HUES48 (cell line): ENCODE measurements around the gene TTYH2.
"Not testable (repeated sequence)": the region's sequence is repeated elsewhere in the genome, so short reads cannot be mapped to it uniquely, and the experiment has no call there.

Source experiments
- H3K27ac ChIP-seq: one replicate; pipeline ENCODE4 v1.7.0; 2013; ENCODE audit warnings: low read depth, low read length, inconsistent platforms
- H3K27me3 ChIP-seq: 2 replicates; pipeline ENCODE4 v1.6.1; 2013; ENCODE audit warnings: mild to moderate bottlenecking, low read length; ENCODE audit not compliant: control insufficient read depth, insufficient read depth
- H3K36me3 ChIP-seq: 2 replicates; pipeline ENCODE4 v1.6.1; 2013; ENCODE audit warnings: low read length; ENCODE audit not compliant: control insufficient read depth, insufficient read depth
- H3K4me1 ChIP-seq: 2 replicates; pipeline ENCODE4 v1.6.1; 2013; ENCODE audit warnings: mild to moderate bottlenecking, low read length; ENCODE audit not compliant: control insufficient read depth, insufficient read depth
- H3K4me3 ChIP-seq: 2 replicates; pipeline ENCODE4 v1.5.1; 2013; ENCODE audit warnings: mild to moderate bottlenecking, low read depth, low read length
- H3K9ac ChIP-seq: 2 replicates; pipeline ENCODE4 v1.6.1; 2013; ENCODE audit warnings: mild to moderate bottlenecking, low read depth, low read length, moderate library complexity
- H3K9me3 ChIP-seq: 2 replicates; pipeline ENCODE4 v1.6.1; 2013; ENCODE audit warnings: low read length; ENCODE audit not compliant: control insufficient read depth, insufficient read depth

TTYH2 gene

DNA sequence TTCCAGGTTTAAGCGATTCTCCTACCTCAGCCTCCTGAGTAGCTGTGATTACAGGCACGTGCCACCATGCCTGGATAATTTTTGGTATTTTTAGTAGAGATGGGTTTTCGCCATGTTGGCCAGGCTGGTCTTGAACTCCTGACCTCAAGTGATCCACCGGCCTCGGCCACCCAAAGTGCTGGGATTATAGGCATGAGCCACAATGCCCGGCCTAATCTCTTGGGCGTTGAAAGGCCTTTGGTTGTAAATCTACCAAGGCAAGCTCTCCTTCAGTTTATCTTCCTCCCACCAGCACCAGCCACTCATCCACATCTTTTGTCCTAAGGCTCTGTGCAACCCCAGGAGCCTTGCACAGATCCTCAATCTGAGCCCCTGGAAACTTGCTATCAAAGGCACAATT lies 66.2 kb downstream of the TTYH2 start:
- not testable (repeated sequence) for H3K4me3 ChIP-seq, H3K36me3 ChIP-seq, H3K27me3 ChIP-seq, H3K27ac ChIP-seq, H3K9ac ChIP-seq, H3K9me3 ChIP-seq, H3K4me1 ChIP-seq

DNA sequence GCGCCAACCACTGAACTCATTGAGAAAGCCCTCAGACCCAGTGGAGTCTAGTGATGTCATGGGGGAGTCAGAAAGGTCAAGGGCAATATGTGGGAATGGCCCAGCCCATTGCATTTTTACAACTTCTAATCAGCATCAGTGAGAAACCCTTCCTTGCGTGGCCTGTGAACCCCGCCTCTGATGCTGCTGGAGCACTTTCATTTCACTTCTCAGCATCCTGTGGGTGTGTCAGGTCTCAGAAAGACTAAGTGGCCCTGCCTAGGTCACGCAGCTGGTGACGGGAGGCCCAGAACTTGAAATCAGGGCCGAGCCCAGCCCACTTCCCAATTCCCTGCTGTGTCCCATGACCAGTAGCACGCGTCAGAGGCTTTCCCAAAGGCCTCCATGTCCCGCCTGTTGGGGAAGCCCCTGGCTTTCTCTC lies 66.7 kb downstream of the TTYH2 start:
- no peak overlapping the region for H3K4me3 ChIP-seq
- H3K9ac ChIP-seq, result no peak overlapping the region
- H3K4me1 ChIP-seq, result peaks cover 3% of the 10 kb centered on the region; the same call in 1 of the 2 replicates
- H3K9me3 ChIP-seq, result no peaks in the 10 kb centered on the region
- H3K27ac ChIP-seq, result no peak overlapping the region
- no peaks in the 10 kb centered on the region for H3K36me3 ChIP-seq
- H3K27me3 ChIP-seq, result no peaks in the 10 kb centered on the region; the same call in 1 of the 2 replicates

DNA sequence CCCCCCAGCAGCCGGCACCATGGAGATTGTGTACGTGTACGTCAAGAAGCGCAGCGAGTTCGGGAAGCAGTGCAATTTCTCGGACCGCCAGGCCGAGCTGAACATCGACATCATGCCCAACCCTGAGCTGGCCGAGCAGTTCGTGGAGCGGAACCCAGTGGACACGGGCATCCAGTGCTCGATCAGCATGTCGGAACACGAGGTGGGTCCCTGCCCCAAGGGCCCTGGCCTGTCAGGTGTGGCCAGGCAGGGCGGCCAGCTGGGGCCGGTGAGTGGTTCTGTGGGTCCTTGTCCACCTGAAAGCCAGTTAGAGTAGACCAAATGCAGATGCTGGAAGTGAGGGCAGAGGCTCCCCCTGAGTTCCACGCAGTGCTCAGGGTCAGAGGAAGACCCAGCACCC lies 68.4 kb downstream of the TTYH2 start:
- H3K9me3 ChIP-seq, result no peaks in the 10 kb centered on the region
- H3K27ac ChIP-seq, result no peak overlapping the region
- H3K27me3 ChIP-seq, result no peaks in the 10 kb centered on the region
- peaks cover 5% of the 10 kb centered on the region; the same call in 1 of the 2 replicates for H3K4me1 ChIP-seq
- H3K36me3 ChIP-seq, result no peaks in the 10 kb centered on the region
- H3K9ac ChIP-seq, result no peak overlapping the region
- no peak overlapping the region for H3K4me3 ChIP-seq

DNA sequence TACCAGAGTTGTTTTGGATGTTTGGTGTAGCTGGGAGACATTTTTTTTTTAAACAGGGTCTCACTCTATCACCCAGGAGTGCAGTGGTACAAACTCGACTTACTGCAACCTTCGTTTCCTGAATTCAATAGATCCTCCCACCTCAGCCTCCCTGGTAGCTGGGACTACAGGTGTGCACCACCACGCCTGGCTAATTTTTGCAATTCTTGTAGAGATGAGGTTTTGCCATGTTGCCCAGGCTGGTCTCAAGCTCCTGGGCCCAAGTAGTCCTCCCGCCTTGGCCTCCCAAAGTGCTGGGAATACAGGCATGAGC lies 68.9 kb downstream of the TTYH2 start:
- not testable (repeated sequence) for H3K36me3 ChIP-seq, H3K9me3 ChIP-seq, H3K9ac ChIP-seq, H3K27me3 ChIP-seq, H3K4me1 ChIP-seq, H3K4me3 ChIP-seq, H3K27ac ChIP-seq

DNA sequence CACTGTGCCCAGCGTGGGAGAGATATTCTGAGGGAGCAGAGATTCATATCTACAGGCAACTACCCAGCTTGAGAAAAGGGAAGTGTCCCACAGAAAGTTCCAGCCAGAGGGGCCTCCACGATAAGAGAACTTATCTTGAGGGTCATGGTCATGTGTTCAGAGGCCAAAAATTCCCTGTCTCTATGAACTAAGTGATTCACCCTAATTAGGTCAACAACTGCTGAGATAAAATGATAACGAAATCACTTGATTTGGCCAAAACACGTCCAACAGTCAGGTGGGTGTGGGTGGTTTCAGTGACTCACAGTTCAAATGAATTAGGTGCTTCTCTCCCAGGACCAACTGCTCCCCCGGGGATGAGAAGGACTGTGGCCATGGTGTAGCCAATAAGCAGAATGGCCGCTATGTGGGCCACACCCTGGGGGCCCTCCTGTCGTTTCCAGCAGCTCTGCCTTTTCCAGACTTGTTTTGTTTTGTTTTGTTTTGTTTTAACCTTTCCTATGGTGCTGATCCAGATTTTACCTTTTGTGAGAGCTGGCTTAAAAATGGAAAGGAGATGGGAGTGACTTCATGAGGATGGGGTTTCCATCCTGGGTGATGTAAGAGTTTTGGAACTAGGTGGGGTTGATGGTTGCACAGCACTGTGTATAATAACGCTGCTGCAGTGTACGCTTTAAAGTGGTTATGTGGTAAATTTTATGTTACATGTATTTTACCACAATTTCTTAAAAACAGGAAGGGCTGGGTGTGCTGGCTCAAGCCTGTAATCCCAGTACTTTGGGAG lies 69.4 kb downstream of the TTYH2 start:
- no peak overlapping the region for H3K4me3 ChIP-seq
- no peak overlapping the region for H3K9ac ChIP-seq
- no peak overlapping the region for H3K27ac ChIP-seq
- no peaks in the 10 kb centered on the region for H3K27me3 ChIP-seq
- no peaks in the 10 kb centered on the region for H3K9me3 ChIP-seq
- H3K36me3 ChIP-seq, result no peaks in the 10 kb centered on the region
- peaks cover 5% of the 10 kb centered on the region; the same call in 1 of the 2 replicates for H3K4me1 ChIP-seq

DNA sequence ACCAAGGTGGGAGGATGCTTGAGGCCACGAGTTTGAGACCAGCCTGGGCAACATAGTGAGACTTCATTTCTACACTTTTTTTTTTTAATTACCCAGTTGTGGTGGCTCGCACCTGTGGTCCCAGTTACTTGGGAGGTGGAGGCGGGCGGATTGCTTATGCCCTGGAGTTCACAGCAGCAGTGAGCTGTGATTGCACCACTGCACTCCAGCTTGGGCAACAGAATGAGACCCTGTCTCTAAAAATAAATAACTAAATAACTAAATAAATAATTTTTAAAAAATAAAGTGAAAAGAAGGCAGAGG lies 70.0 kb downstream of the TTYH2 start:
- Histone ChIP-seq H3K36me3 (no peaks in the 10 kb centered on the region), H3K4me1 (peaks cover 5% of the 10 kb centered on the region; the same call in 1 of the 2 replicates), H3K9ac (no peak overlapping the region), H3K27me3 (no peaks in the 10 kb centered on the region), H3K9me3 (no peaks in the 10 kb centered on the region), H3K27ac (no peak overlapping the region), H3K4me3 (no peak overlapping the region)

DNA sequence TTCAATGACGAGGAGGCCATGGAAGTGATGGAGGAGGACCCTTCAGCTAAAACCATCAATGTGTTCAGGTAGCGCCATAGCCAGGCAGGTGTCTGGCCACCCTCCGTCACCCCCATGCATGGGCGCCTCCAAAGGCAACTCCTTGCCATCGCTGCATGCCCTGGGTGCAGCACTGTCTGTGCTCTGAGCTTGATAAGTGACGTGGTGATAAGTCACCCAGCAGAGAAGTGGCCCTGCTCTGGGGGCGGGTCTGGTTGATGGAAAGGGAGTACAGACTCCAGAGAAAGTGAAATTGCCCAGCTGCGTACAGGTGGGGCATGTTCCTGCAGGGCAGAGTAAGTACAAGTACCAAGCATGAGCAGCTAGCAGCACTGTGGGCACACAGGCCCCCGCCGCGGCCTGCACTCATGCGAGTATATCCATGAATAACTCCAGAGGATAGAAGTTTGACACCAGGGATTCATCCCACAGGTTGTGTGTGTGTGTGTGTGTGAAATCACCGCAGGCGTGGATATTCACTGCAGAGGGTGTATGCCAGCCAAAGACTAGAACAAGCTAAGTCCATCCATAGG lies 73.7 kb downstream of the TTYH2 start:
- Histone ChIP-seq H3K4me3 (no peak overlapping the region), H3K9me3 (no peaks in the 10 kb centered on the region), H3K27me3 (no peaks in the 10 kb centered on the region), H3K36me3 (no peaks in the 10 kb centered on the region), H3K4me1 (peaks cover 5% of the 10 kb centered on the region; the same call in 1 of the 2 replicates), H3K27ac (no peak overlapping the region), H3K9ac (no peak overlapping the region)

DNA sequence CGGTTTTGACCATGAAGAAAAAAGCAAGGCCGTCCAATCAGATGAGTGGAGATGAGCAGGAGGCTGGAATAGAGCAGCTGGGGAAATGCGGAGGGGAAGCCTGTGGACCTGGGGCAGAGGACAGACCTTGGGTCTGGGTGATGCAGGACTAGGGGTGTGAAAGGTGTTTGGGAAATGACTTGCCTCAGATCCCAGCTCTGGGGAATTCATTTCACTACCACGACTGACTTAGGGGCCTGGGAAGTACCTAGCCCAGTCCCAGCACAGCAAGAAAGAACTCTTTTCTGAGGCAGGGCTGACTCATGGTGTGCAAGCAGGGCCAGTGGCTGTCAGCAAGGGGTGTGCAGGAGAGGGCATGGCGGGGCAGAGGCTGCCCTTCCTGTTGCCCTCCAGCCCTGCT lies 75.4 kb downstream of the TTYH2 start:
- Histone ChIP-seq H3K27ac (no peak overlapping the region), H3K9ac (no peak overlapping the region), H3K4me1 (peaks cover 5% of the 10 kb centered on the region; the same call in 1 of the 2 replicates), H3K9me3 (no peaks in the 10 kb centered on the region), H3K36me3 (no peaks in the 10 kb centered on the region), H3K4me3 (no peak overlapping the region), H3K27me3 (no peaks in the 10 kb centered on the region)

DNA sequence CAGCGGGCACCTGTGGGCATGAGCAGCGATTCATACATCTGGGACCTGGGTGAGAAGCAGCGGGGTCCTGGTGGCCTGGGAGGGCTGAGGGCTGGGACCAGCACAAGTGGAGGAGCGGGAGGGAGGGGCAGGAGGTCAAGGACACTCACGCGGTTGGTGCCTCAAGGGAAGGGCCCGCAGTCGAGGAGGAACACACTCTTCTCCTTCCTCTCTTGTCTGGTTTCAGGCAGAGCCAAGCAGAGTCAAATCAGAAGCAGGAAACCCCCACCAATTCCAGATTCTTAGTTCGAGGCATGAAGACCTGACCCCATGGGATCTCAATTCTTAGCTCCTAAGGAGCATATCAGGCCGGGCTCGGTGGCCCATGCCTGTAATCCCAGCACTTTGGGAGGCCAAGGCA lies 76.3 kb downstream of the TTYH2 start:
- Histone ChIP-seq H3K9ac (no peak overlapping the region), H3K4me1 (peaks cover 5% of the 10 kb centered on the region; the same call in 1 of the 2 replicates), H3K9me3 (no peaks in the 10 kb centered on the region), H3K27me3 (no peaks in the 10 kb centered on the region), H3K27ac (no peak overlapping the region), H3K36me3 (no peaks in the 10 kb centered on the region), H3K4me3 (no peak overlapping the region)

DNA sequence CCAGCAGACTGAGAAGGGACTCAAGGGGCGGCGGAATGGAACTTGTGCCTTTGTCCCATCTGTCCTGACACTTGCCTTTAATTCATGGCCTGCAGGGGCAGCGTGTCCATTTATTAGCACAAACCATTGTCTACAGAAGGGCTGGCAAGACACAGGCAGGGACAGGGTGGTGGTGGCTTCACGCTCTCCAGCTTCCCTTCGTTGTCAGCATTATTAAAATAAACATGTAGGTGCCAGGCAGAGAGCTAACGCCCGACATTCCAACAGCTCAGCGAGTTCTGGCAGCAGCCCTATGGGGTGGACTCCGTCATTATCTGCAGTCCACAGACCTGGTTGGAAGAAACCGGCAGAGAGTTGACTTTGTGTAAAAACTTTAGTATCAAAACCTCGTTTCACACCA lies 77.0 kb downstream of the TTYH2 start:
- H3K36me3 ChIP-seq, result no peaks in the 10 kb centered on the region
- H3K9me3 ChIP-seq, result no peaks in the 10 kb centered on the region
- no peaks in the 10 kb centered on the region for H3K27me3 ChIP-seq
- H3K4me1 ChIP-seq, result no peaks in the 10 kb centered on the region
- H3K9ac ChIP-seq, result no peak overlapping the region
- H3K4me3 ChIP-seq, result no peak overlapping the region
- H3K27ac ChIP-seq, result no peak overlapping the region

DNA sequence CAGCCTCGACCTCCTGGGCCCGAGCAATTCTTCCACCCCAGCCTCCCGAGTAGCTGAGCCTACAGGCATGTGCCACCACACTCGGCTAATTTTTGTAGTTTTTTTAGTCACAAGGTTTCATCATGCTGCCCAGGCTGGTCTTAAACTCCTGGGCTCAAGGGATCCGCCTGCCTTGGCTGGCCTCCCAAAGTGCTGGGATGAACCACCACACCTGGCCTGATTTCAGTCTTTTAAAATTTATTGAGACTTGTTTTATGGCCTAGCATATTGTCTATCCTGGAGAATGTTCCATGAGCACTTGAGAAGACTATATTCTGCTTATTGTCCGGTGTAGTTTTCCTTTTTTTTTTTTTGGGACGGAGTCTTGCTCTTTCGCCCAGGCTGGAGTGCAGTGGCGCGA lies 79.1 kb downstream of the TTYH2 start:
- Histone ChIP-seq H3K4me3 (no peak overlapping the region), H3K27me3 (no peaks in the 10 kb centered on the region), H3K9me3 (no peaks in the 10 kb centered on the region), H3K4me1 (no peaks in the 10 kb centered on the region), H3K27ac (no peak overlapping the region), H3K36me3 (no peaks in the 10 kb centered on the region), H3K9ac (no peak overlapping the region)
